ENCODE measurements around the gene GNPDA1. TPM values are rescaled to one million over a fixed set of nuclear protein-coding genes. Genes with fewer than 3 reads are reported as not detected.

Gene GNPDA1
- polyA plus RNA-seq, 3 donors = 14.6 to 47.6 (median 24.3) TPM

DNA sequence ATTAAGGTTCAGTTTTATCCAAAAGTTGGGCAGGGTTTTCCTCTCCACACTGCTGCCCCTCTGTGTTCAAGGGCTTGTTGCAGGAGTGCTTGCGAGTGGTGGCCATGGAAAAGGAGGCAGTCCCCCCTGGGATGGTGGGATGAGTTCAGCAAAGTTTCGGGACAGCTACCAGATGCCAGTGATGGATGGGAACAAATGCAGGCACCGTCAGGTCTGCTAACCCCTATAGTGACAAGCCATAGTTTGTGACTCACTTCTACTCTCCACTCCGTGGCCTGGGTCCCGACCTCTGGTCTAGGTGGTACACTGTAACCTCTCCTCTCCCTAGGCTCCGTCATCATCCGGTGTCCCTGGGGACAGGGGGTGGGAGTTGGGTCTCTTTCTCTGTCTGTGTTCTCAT, 47.8 kb downstream of the GNPDA1 start:
- Mint-ChIP-seq H3K36me3 (no peaks in the 10 kb centered on the region), H3K9me3 (no peaks in the 10 kb centered on the region), H3K4me3 (no peak overlapping the region), H3K27ac (no peak overlapping the region), H3K27me3 (ENCODE audit: low read depth in 3 of 3) (peaks cover 0 to 3% (median 2%) of the 10 kb centered on the region in 3 donors), H3K4me1 (peaks cover 25% of the 10 kb centered on the region)
- DNase-seq = no peak
- no peak overlapping the region for H3K9ac ChIP-seq (ENCODE audit: insufficient read depth, low read length, poor library complexity, severe bottlenecking)
- no peaks in the 10 kb centered on the region for H3K36me3 ChIP-seq (replicated peaks in 1 of 2; ENCODE audit: control insufficient read depth in 1 of 2, insufficient read depth in 2 of 2, low read length in 2 of 2)
- intact Hi-C loops (cut with micrococcal nuclease) = no loop called here
- no peak overlapping the region for H3K4me2 ChIP-seq (replicated peaks; ENCODE audit: extremely low read depth, low read length, poor library complexity, severe bottlenecking)
- H4K20me1 ChIP-seq (ENCODE audit: insufficient read depth, low read length) = no peaks in the 10 kb centered on the region
- H3K4me3 ChIP-seq (replicated peaks in 1 of 3; ENCODE audit: low read depth in 2 of 3, low read length in 3 of 3) = no peak overlapping the region
- H3K27me3 ChIP-seq (ENCODE audit: control insufficient read depth in 2 of 2, insufficient read depth in 2 of 2, low read length in 2 of 2) = no peaks in the 10 kb centered on the region
- no peak overlapping the region for H3K27ac ChIP-seq (ENCODE audit: low read depth in 1 of 2, low read length in 2 of 2)
- WGBS (ENCODE audit: insufficient coverage) = 100% methylated on average over 1 of the region's 7 CpGs
- peaks cover 17 to 30% of the 10 kb centered on the region in 2 donors for H3K4me1 ChIP-seq (ENCODE audit: control insufficient read depth in 1 of 2, insufficient read depth in 2 of 2, low read length in 2 of 2)
- no peak overlapping the region for H2AFZ ChIP-seq (ENCODE audit: insufficient read depth, low read depth, low read length, poor library complexity, severe bottlenecking)
- no peaks in the 10 kb centered on the region for H3K9me3 ChIP-seq (replicated peaks in 1 of 2; ENCODE audit: control insufficient read depth in 1 of 2, insufficient read depth in 1 of 2, low read length in 2 of 2)
- peaks cover 4% of the 10 kb centered on the region for H3K79me2 ChIP-seq (ENCODE audit: insufficient read depth, low read length)
- TF ChIP-seq, protein P1, sequence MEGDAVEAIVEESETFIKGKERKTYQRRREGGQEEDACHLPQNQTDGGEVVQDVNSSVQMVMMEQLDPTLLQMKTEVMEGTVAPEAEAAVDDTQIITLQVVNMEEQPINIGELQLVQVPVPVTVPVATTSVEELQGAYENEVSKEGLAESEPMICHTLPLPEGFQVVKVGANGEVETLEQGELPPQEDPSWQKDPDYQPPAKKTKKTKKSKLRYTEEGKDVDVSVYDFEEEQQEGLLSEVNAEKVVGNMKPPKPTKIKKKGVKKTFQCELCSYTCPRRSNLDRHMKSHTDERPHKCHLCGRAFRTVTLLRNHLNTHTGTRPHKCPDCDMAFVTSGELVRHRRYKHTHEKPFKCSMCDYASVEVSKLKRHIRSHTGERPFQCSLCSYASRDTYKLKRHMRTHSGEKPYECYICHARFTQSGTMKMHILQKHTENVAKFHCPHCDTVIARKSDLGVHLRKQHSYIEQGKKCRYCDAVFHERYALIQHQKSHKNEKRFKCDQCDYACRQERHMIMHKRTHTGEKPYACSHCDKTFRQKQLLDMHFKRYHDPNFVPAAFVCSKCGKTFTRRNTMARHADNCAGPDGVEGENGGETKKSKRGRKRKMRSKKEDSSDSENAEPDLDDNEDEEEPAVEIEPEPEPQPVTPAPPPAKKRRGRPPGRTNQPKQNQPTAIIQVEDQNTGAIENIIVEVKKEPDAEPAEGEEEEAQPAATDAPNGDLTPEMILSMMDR (IDR thresholded peaks at IDR 0.05) = no peak

DNA sequence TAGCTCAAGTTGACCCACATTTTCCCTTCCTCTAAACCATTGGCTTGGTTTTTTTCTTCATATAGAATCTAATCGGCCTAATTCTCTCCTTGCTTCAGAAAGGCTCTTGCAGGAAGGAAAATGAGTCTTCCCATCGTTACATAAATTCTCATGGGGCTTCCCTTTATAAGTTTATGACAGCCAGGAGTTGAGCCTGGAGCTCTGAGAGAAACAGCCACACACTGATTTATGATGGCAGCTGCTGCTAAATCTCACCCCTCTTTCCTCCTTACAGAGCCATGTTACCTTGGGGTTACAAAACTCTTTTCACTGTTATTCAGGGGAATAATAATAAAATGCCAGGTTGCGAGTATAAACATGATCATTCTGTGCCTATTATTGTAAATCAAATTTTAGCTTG, 49.1 kb downstream of the GNPDA1 start:
- Mint-ChIP-seq H3K27me3 (ENCODE audit: low read depth in 3 of 3) (peaks cover 0 to 6% (median 2%) of the 10 kb centered on the region in 3 donors), H3K4me1 (peaks cover 30% of the 10 kb centered on the region), H3K27ac (no peak overlapping the region), H3K4me3 (no peak overlapping the region), H3K36me3 (no peaks in the 10 kb centered on the region), H3K9me3 (peaks cover 0 to 2% (median 0%) of the 10 kb centered on the region in 7 donors)
- H3K27ac ChIP-seq (ENCODE audit: low read depth in 1 of 2, low read length in 2 of 2) = no peak overlapping the region
- intact Hi-C loops (cut with micrococcal nuclease) = loop anchor here in 1 of 2 donors (5.0 kb wide), 1 partner anchor 271 kb away; no protein-coding TSS in a partner anchor
- WGBS (ENCODE audit: insufficient coverage) = no CpG with 5 or more reads among the region's 3 CpGs
- H3K9ac ChIP-seq (ENCODE audit: insufficient read depth, low read length, poor library complexity, severe bottlenecking) = no peak overlapping the region
- H3K27me3 ChIP-seq (ENCODE audit: control insufficient read depth in 2 of 2, insufficient read depth in 2 of 2, low read length in 2 of 2) = no peaks in the 10 kb centered on the region
- DNase-seq = no peak
- TF ChIP-seq, protein P1 (IDR thresholded peaks at IDR 0.05) = no peak
- no peaks in the 10 kb centered on the region for H3K79me2 ChIP-seq (ENCODE audit: insufficient read depth, low read length)
- no peak overlapping the region for H3K4me2 ChIP-seq (replicated peaks; ENCODE audit: extremely low read depth, low read length, poor library complexity, severe bottlenecking)
- H3K36me3 ChIP-seq (replicated peaks in 1 of 2; ENCODE audit: control insufficient read depth in 1 of 2, insufficient read depth in 2 of 2, low read length in 2 of 2) = no peaks in the 10 kb centered on the region
- peaks cover 18 to 33% of the 10 kb centered on the region in 2 donors for H3K4me1 ChIP-seq (ENCODE audit: control insufficient read depth in 1 of 2, insufficient read depth in 2 of 2, low read length in 2 of 2)
- no peak overlapping the region for H3K4me3 ChIP-seq (replicated peaks in 1 of 3; ENCODE audit: low read depth in 2 of 3, low read length in 3 of 3)
- no peaks in the 10 kb centered on the region for H4K20me1 ChIP-seq (ENCODE audit: insufficient read depth, low read length)
- no peak overlapping the region for H2AFZ ChIP-seq (ENCODE audit: insufficient read depth, low read depth, low read length, poor library complexity, severe bottlenecking)
- no peaks in the 10 kb centered on the region for H3K9me3 ChIP-seq (replicated peaks in 1 of 2; ENCODE audit: control insufficient read depth in 1 of 2, insufficient read depth in 1 of 2, low read length in 2 of 2)
